ENCODE results near the gene STON2. TPM values are rescaled to one million over a fixed set of nuclear protein-coding genes. Genes with fewer than 3 reads are reported as not detected.

The STON2 gene
- total and polyA plus RNA-seq, 2 of the 13 experiments (the other 11 are each of a cell fraction or from before 2014, with no cell fraction given), result 2.1 to 11.0 TPM

GRCh38 chr14:81264671-81265070, 135.5 kb downstream of the STON2 start:
- CTCF ChIA-PET (ENCODE audit: low intra/inter-chr PET ratio, low total read pairs), result no interaction called here
- BruUV-seq (replicated peaks), result no TSS peak
- Histone ChIP-seq H3K9ac (ENCODE audit: insufficient read depth, low read depth, low read length) (no peak overlapping the region), H2AFZ (ENCODE audit: low read length) (no peak overlapping the region), H3K79me2 (ENCODE audit: insufficient read depth, low read length) (no peaks in the 10 kb centered on the region), H4K20me1 (ENCODE audit: insufficient read depth, low read length) (no peaks in the 10 kb centered on the region), H3K27ac (ENCODE audit: extremely low read length, insufficient read depth, low read length) (no peak overlapping the region), H3K4me2 (ENCODE audit: low read depth, low read length) (no peak overlapping the region), H3K9me3 (ENCODE audit: low read length) (no peaks in the 10 kb centered on the region), H3K27me3 (ENCODE audit: control insufficient read depth in 1 of 2, insufficient read depth in 2 of 2, low read length in 2 of 2) (no peaks in the 10 kb centered on the region), H3K36me3 (replicated peaks in 1 of 2; ENCODE audit: control insufficient read depth in 1 of 2, insufficient read depth in 2 of 2, low read length in 2 of 2) (no peaks in the 10 kb centered on the region), H3K4me3 (replicated peaks in 1 of 3; ENCODE audit: insufficient read depth in 1 of 3, low read depth in 2 of 3, low read length in 3 of 3) (no peak overlapping the region), H3K4me1 (ENCODE audit: insufficient read depth, low read length) (peaks cover 6% of the 10 kb centered on the region; the same call in 1 of the 2 replicates)
- in situ Hi-C loops (cut with HindIII; ENCODE audit: extremely low pct_ligation_motif_present, low pct_unique_long_range_greater_than_20kb), result no loop called here
- POLR2A ChIA-PET, result no interaction called here
- WGBS (ENCODE audit: low lambda C conversion rate), result 95% methylated on average over 1 of the region's 1 CpG
- FAIRE-seq, result no peak
- ATAC-seq, result no peak
- no peak for DNase-seq (ENCODE audit: low spot score)
- TF ChIP-seq, protein P1, sequence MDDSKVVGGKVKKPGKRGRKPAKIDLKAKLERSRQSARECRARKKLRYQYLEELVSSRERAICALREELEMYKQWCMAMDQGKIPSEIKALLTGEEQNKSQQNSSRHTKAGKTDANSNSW (CRISPR knock-in tag; IDR thresholded peaks at IDR 0.05; ENCODE audit: borderline replicate concordance), result no peak
- TF ChIP-seq DZIP1 (CRISPR knock-in tag; IDR thresholded peaks at IDR 0.05) (no peak), TBP (CRISPR knock-in tag; IDR thresholded peaks at IDR 0.05) (no peak), MEIS1 (CRISPR knock-in tag; IDR thresholded peaks at IDR 0.05; ENCODE audit: borderline replicate concordance) (no peak), ZBTB8A (CRISPR knock-in tag; IDR thresholded peaks at IDR 0.05; ENCODE audit: borderline replicate concordance, low read depth) (no peak), MED1 (CRISPR knock-in tag; IDR thresholded peaks at IDR 0.05) (no peak), RXRB (CRISPR knock-in tag; IDR thresholded peaks at IDR 0.05; ENCODE audit: borderline replicate concordance) (no peak), ZKSCAN8 (CRISPR knock-in tag; IDR thresholded peaks at IDR 0.05; ENCODE audit: borderline replicate concordance) (no peak), TOPORS (CRISPR knock-in tag; IDR thresholded peaks at IDR 0.05) (no peak)
- TF ChIP-seq, protein P2, sequence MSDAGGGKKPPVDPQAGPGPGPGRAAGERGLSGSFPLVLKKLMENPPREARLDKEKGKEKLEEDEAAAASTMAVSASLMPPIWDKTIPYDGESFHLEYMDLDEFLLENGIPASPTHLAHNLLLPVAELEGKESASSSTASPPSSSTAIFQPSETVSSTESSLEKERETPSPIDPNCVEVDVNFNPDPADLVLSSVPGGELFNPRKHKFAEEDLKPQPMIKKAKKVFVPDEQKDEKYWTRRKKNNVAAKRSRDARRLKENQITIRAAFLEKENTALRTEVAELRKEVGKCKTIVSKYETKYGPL (CRISPR knock-in tag; IDR thresholded peaks at IDR 0.05), result no peak
- TF ChIP-seq, protein P3, sequence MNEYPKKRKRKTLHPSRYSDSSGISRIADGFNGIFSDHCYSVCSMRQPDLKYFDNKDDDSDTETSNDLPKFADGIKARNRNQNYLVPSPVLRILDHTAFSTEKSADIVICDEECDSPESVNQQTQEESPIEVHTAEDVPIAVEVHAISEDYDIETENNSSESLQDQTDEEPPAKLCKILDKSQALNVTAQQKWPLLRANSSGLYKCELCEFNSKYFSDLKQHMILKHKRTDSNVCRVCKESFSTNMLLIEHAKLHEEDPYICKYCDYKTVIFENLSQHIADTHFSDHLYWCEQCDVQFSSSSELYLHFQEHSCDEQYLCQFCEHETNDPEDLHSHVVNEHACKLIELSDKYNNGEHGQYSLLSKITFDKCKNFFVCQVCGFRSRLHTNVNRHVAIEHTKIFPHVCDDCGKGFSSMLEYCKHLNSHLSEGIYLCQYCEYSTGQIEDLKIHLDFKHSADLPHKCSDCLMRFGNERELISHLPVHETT (CRISPR knock-in tag; conservative IDR thresholded peaks at IDR 0.05), result no peak
- intact Hi-C loops (cut with micrococcal nuclease; ENCODE audit: unreplicated experiment), result no loop called here
